PFSK-1 (cell line): ENCODE results near the gene WNT6.

ENCODE experiments used
- FOXP2 ChIP-seq: optimal IDR thresholded peaks from 2 replicates; pipeline ENCODE3; 2011; ENCODE audit warnings: borderline replicate concordance, control low read depth, inconsistent platforms; ENCODE audit not compliant: insufficient read depth; ENCODE audit errors: extremely low read length, extremely low read depth
- POLR2AphosphoS5 ChIP-seq: IDR thresholded peaks from 2 replicates; pipeline ENCODE4 v1.6.1; 2012; ENCODE audit warnings: low read depth, mild to moderate bottlenecking, control low read depth, low read length, moderate library complexity
- SIN3A ChIP-seq: IDR thresholded peaks from 2 replicates; pipeline ENCODE4 v1.6.1; 2012; ENCODE audit warnings: mild to moderate bottlenecking, low read length, moderate library complexity, borderline replicate concordance; ENCODE audit not compliant: insufficient read depth
- TAF1 ChIP-seq: IDR thresholded peaks from 2 replicates; pipeline ENCODE4 v1.6.1; 2012; ENCODE audit warnings: low read length, control low read depth, borderline replicate concordance; ENCODE audit not compliant: insufficient read depth
- TF ChIP-seq, protein P1 (sequence below), 2 experiments: IDR thresholded peaks; 2 replicates each; pipeline versions ENCODE4 v1.6.1 to v1.8.0; 2011 to 2012; ENCODE audit warnings: low read depth in 2 of 2, low read length in 2 of 2, control low read depth in 1 of 2, inconsistent platforms in 1 of 2, mild to moderate bottlenecking in 1 of 2, moderate library complexity in 1 of 2; ENCODE audit not compliant: insufficient read depth in 1 of 2

The WNT6 gene

DNA sequence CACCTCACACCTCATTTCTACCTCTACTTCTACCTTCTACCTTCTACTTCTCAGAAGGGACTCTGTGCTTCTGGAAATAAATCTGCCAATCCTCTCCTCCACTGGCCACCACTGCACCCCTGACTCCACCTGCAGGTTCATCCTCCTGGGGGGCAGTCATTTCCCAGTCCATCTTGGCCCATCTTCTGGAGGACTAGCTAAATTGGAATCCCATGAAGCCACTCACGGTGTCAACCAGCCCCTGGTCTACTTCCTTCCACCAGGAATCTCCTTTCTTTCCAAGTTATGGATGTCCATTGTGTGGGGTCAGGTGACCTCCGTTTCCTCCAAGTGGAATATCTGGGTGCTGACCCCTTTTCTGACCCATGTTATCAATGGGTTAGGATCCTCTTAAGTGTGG is 24.9 kb downstream of the WNT6 start:
- no peak for TF ChIP-seq TAF1
- TF ChIP-seq SIN3A = no peak
- TF ChIP-seq, protein P1, sequence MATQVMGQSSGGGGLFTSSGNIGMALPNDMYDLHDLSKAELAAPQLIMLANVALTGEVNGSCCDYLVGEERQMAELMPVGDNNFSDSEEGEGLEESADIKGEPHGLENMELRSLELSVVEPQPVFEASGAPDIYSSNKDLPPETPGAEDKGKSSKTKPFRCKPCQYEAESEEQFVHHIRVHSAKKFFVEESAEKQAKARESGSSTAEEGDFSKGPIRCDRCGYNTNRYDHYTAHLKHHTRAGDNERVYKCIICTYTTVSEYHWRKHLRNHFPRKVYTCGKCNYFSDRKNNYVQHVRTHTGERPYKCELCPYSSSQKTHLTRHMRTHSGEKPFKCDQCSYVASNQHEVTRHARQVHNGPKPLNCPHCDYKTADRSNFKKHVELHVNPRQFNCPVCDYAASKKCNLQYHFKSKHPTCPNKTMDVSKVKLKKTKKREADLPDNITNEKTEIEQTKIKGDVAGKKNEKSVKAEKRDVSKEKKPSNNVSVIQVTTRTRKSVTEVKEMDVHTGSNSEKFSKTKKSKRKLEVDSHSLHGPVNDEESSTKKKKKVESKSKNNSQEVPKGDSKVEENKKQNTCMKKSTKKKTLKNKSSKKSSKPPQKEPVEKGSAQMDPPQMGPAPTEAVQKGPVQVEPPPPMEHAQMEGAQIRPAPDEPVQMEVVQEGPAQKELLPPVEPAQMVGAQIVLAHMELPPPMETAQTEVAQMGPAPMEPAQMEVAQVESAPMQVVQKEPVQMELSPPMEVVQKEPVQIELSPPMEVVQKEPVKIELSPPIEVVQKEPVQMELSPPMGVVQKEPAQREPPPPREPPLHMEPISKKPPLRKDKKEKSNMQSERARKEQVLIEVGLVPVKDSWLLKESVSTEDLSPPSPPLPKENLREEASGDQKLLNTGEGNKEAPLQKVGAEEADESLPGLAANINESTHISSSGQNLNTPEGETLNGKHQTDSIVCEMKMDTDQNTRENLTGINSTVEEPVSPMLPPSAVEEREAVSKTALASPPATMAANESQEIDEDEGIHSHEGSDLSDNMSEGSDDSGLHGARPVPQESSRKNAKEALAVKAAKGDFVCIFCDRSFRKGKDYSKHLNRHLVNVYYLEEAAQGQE (IDR thresholded peaks at IDR 0.05; ENCODE audit: insufficient read depth in 1 of 2, low read depth in 2 of 2, low read length in 2 of 2) = no peak
- TF ChIP-seq POLR2AphosphoS5 = no peak
- no peak for TF ChIP-seq FOXP2

DNA sequence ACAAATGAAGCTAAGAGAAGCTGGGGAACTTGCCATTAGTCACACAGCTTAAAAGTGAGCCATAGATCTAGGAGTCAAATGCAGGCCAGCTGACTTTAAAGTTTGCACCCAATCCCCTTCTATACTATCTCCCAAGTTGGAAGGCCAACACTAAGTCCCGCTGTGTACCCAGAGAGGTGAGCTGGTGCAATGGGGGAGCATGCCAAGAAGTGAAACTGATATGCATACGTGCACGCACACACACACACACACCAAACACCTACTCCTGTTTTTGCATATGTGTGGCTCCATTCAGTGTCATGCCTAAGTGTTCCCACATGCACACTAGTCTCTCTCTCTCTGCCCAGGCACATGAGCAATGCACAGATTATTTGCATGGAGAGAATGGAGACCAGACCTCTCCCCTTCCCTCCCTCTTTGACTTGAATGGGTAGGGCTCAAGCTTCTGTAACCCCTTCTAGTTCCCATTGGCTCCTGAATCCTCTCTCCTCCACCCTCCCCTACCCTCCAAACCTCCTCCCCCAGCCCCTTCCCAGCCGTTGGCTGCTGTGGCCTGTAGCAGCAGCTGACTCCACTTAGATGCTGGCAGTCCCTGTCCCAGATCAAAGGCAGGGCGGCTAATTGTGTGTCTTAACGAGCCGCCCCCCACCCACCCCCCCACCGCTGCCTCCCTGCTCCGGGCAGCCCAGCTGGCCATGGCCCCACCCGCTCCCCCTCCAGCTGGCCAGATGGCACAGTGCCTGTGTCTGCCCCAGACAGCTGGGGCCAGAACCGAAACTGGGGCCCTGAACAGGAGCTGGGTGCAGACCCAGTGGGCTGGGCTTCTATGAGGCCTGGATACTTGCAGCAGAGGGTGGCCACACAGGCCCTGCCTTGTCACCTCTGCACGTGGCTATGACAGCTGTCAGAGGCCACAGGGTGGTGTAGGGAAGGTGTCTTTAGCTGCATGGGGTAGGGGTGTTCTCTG is 26.7 kb downstream of the WNT6 start:
- no peak for TF ChIP-seq FOXP2
- TF ChIP-seq SIN3A = no peak
- no peak for TF ChIP-seq POLR2AphosphoS5
- TF ChIP-seq, protein P1 (IDR thresholded peaks at IDR 0.05; ENCODE audit: insufficient read depth in 1 of 2, low read depth in 2 of 2, low read length in 2 of 2) = no peak
- no peak for TF ChIP-seq TAF1

DNA sequence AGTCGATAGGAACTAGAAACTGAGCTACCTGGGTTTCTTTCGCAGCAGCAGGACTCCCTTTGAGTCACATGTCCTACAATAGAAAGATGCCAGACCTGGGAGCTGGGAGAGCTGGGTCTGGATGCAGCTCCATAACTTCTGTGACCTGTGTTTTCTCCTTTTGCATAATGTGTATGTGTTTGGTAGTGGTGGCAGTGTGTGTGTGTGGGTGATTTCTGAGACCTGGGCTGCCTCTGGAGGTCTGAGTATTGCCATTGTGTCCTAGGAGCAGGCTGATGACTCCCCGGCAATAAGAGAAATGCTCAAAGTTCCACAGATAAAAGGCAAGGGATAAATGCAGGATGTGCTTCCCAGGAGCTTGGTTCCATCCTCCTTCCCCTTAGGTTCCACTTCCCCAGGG is 27.5 kb downstream of the WNT6 start:
- TF ChIP-seq, protein P1 (IDR thresholded peaks at IDR 0.05; ENCODE audit: insufficient read depth in 1 of 2, low read depth in 2 of 2, low read length in 2 of 2) = no peak
- no peak for TF ChIP-seq SIN3A

DNA sequence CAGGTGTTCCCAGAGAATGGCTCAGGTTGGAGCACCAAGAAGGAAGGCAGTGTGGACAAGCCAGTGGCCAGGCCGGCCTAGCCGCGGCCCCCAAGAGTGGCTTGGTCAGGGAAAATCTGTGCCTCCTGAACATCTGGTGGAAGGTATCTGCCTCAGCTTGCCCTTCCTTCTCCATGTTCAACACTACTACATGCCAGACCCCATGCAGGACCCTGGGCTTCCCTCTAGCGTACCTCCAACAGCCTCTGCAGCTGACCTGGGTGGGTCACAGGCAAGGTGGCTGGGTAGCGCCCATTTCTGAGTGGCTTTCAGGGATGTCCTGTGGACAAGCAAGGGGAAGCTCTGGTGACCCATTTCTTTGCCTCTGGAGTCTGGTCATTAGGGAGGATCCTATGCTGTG is 28.7 kb downstream of the WNT6 start:
- TF ChIP-seq, protein P1 (IDR thresholded peaks at IDR 0.05; ENCODE audit: insufficient read depth in 1 of 2, low read depth in 2 of 2, low read length in 2 of 2) = no peak
- no peak for TF ChIP-seq SIN3A
- TF ChIP-seq FOXP2 = no peak
- no peak for TF ChIP-seq TAF1
- TF ChIP-seq POLR2AphosphoS5 = no peak
